AG04450 (cell line): ENCODE measurements around the gene RELCH. TPM values are rescaled to one million over a fixed set of nuclear protein-coding genes. Genes with fewer than 3 reads are reported as not detected.

Experiments used
- CTCF ChIA-PET: fragments of 300-600, 350-600 bp; formaldehyde crosslinking; extraction: SDS; loops from one replicate; lab custom pipeline; 2022; ENCODE audit warnings: antibody characterized with exemption, inconsistent platforms; lab: Charles Lee
- POLR2A ChIA-PET: fragments of 350-600 bp; formaldehyde crosslinking; extraction: SDS; loops from one replicate; lab custom pipeline; 2021; ENCODE audit warnings: antibody characterized with exemption, inconsistent platforms; lab: Yijun Ruan, JAX
- DNase-seq: peaks from one replicate; pipeline ENCODE4 v3.0.0-alpha.2; 2011; ENCODE audit warnings: low read depth, low spot score
- H3K27ac ChIP-seq: one replicate; pipeline ENCODE4 v1.5.1; 2012; ENCODE audit warnings: low read depth, low read length, control low read depth
- H3K27me3 ChIP-seq: one replicate; pipeline ENCODE4 v1.6.0; 2012; ENCODE audit warnings: low read length; ENCODE audit not compliant: control insufficient read depth, insufficient read depth
- H3K4me3 ChIP-seq: 2 replicates; pipeline ENCODE4 v1.5.1; 2011; ENCODE audit warnings: mild to moderate bottlenecking, low read depth, low read length, control low read depth
- H3K9me3 ChIP-seq: 2 replicates; pipeline ENCODE4 v1.5.1; 2012; ENCODE audit warnings: low read length; ENCODE audit not compliant: control insufficient read depth, insufficient read depth
- CTCF ChIP-seq: IDR thresholded peaks from 2 replicates; pipeline ENCODE4 v1.5.1; 2011; ENCODE audit warnings: low read depth, low read length, control low read depth, inconsistent platforms
- polyA plus RNA-seq: library from polyadenylated mRNA; depleted of rRNA; stranded (reverse); fragments of >200 nt; gene quantifications from 2 replicates; pipeline ENCODE4 v1.2.3, GENCODE V29; 2011

RELCH gene
- polyA plus RNA-seq, 1 experiment: 14.5 TPM

GRCh38 chr18:62343316-62343715 lies 156.3 kb downstream of the RELCH start:
- ChIA-PET POLR2A (no interaction called here), CTCF (no interaction called here)
- TF ChIP-seq CTCF: no peak
- H3K4me3 ChIP-seq: no peak overlapping the region
- H3K9me3 ChIP-seq: no peaks in the 10 kb centered on the region
- peaks cover 38% of the 10 kb centered on the region for H3K27me3 ChIP-seq
- no peak overlapping the region for H3K27ac ChIP-seq
- no peak for DNase-seq

GRCh38 chr18:62345909-62346308 lies 158.9 kb downstream of the RELCH start:
- Histone ChIP-seq H3K9me3 (no peaks in the 10 kb centered on the region), H3K4me3 (no peak overlapping the region), H3K27ac (no peak overlapping the region), H3K27me3 (peaks cover 37% of the 10 kb centered on the region)
- ChIA-PET POLR2A (no interaction called here), CTCF (no interaction called here)
- no peak for DNase-seq
- no peak for TF ChIP-seq CTCF

GRCh38 chr18:62346333-62347088 lies 159.5 kb downstream of the RELCH start:
- CTCF ChIA-PET: no interaction called here
- no peak for DNase-seq
- Histone ChIP-seq H3K27ac (no peak overlapping the region), H3K4me3 (no peak overlapping the region), H3K9me3 (no peaks in the 10 kb centered on the region), H3K27me3 (peaks cover 37% of the 10 kb centered on the region)
- no peak for TF ChIP-seq CTCF
- POLR2A ChIA-PET: no interaction called here

- no peak overlapping the region for H3K27ac ChIP-seq
- H3K27me3 ChIP-seq: peaks cover 39% of the 10 kb centered on the region
- POLR2A ChIA-PET: no interaction called here
- CTCF ChIA-PET: no interaction called here
- no peaks in the 10 kb centered on the region for H3K9me3 ChIP-seq
- no peak for TF ChIP-seq CTCF
- H3K4me3 ChIP-seq: no peak overlapping the region
- no peak for DNase-seq
Observed at GRCh38 chr18:62347089-62347506, 160.0 kb downstream of the RELCH start.

- ChIA-PET POLR2A (no interaction called here), CTCF (interaction anchor here (1.5 kb wide), 1 partner anchor 239 kb away, joined by 3 read pairs; no protein-coding TSS in a partner anchor)
- Histone ChIP-seq H3K9me3 (no peaks in the 10 kb centered on the region), H3K27me3 (peaks cover 39% of the 10 kb centered on the region), H3K27ac (no peak overlapping the region), H3K4me3 (no peak overlapping the region)
- no peak for TF ChIP-seq CTCF
- no peak for DNase-seq
Observed at GRCh38 chr18:62348474-62348873, 161.4 kb downstream of the RELCH start.
